Measurements from ENCODE around the gene DSCAM.

The DSCAM gene

GRCh38 chr21:40130476-40130875 lies 716.5 kb downstream of the DSCAM start:
- no peaks in the 10 kb centered on the region for H3K36me3 ChIP-seq (ENCODE audit: insufficient read depth, low read length)
- H3K4me3 ChIP-seq (ENCODE audit: low read length): no peak overlapping the region
- no peak overlapping the region for H3K27ac ChIP-seq (ENCODE audit: low read depth, low read length)
- H3K9me3 ChIP-seq (ENCODE audit: insufficient read depth, low read depth, low read length): no peaks in the 10 kb centered on the region
- no peaks in the 10 kb centered on the region for H3K4me1 ChIP-seq (ENCODE audit: insufficient read depth, low read length)
- no peak overlapping the region for H3K9ac ChIP-seq (ENCODE audit: low read depth, low read length)
- H3K27me3 ChIP-seq (ENCODE audit: insufficient read depth, low read length): no peaks in the 10 kb centered on the region
- WGBS: 94% methylated on average over 3 of the region's 3 CpGs

- Histone ChIP-seq H3K9ac (ENCODE audit: low read depth, low read length) (no peak overlapping the region), H3K36me3 (ENCODE audit: insufficient read depth, low read length) (no peaks in the 10 kb centered on the region), H3K4me1 (ENCODE audit: insufficient read depth, low read length) (no peaks in the 10 kb centered on the region), H3K9me3 (ENCODE audit: insufficient read depth, low read depth, low read length) (no peaks in the 10 kb centered on the region), H3K4me3 (ENCODE audit: low read length) (no peak overlapping the region), H3K27me3 (ENCODE audit: insufficient read depth, low read length) (no peaks in the 10 kb centered on the region), H3K27ac (ENCODE audit: low read depth, low read length) (no peak overlapping the region)
- no CpG with 5 or more reads among the region's 1 CpG for WGBS
These were observed 717.1 kb downstream of the DSCAM start for GRCh38 chr21:40129809-40130208.

- no peaks in the 10 kb centered on the region for H3K36me3 ChIP-seq (ENCODE audit: insufficient read depth, low read length)
- H3K27me3 ChIP-seq (ENCODE audit: insufficient read depth, low read length): no peaks in the 10 kb centered on the region
- no peaks in the 10 kb centered on the region for H3K4me1 ChIP-seq (ENCODE audit: insufficient read depth, low read length)
- 97% methylated on average over 4 of the region's 5 CpGs for WGBS
- H3K9me3 ChIP-seq (ENCODE audit: insufficient read depth, low read depth, low read length): no peaks in the 10 kb centered on the region
- H3K4me3 ChIP-seq (ENCODE audit: low read length): no peak overlapping the region
- no peak overlapping the region for H3K27ac ChIP-seq (ENCODE audit: low read depth, low read length)
- H3K9ac ChIP-seq (ENCODE audit: low read depth, low read length): no peak overlapping the region
These were observed 718.1 kb downstream of the DSCAM start for GRCh38 chr21:40128891-40129290.

- Histone ChIP-seq H3K9me3 (ENCODE audit: insufficient read depth, low read depth, low read length) (no peaks in the 10 kb centered on the region), H3K4me3 (ENCODE audit: low read length) (no peak overlapping the region), H3K9ac (ENCODE audit: low read depth, low read length) (no peak overlapping the region), H3K27me3 (ENCODE audit: insufficient read depth, low read length) (no peaks in the 10 kb centered on the region), H3K4me1 (ENCODE audit: insufficient read depth, low read length) (no peaks in the 10 kb centered on the region), H3K27ac (ENCODE audit: low read depth, low read length) (no peak overlapping the region), H3K36me3 (ENCODE audit: insufficient read depth, low read length) (no peaks in the 10 kb centered on the region)
- 46% methylated on average over 4 of the region's 4 CpGs for WGBS
These were observed 725.9 kb downstream of the DSCAM start for GRCh38 chr21:40120940-40121575.

- H3K4me3 ChIP-seq (ENCODE audit: low read length): no peak overlapping the region
- 97% methylated on average over 9 of the region's 9 CpGs for WGBS
- no peak overlapping the region for H3K27ac ChIP-seq (ENCODE audit: low read depth, low read length)
- peaks cover 6% of the 10 kb centered on the region for H3K9me3 ChIP-seq (ENCODE audit: insufficient read depth, low read depth, low read length)
- no peak overlapping the region for H3K9ac ChIP-seq (ENCODE audit: low read depth, low read length)
- H3K4me1 ChIP-seq (ENCODE audit: insufficient read depth, low read length): no peaks in the 10 kb centered on the region
- H3K27me3 ChIP-seq (ENCODE audit: insufficient read depth, low read length): no peaks in the 10 kb centered on the region
- no peaks in the 10 kb centered on the region for H3K36me3 ChIP-seq (ENCODE audit: insufficient read depth, low read length)
These were observed 728.4 kb downstream of the DSCAM start for GRCh38 chr21:40118527-40118926.

- whole genome bisulfite sequencing: 93% methylated on average over 4 of the region's 4 CpGs
These were observed 729.7 kb downstream of the DSCAM start for GRCh38 chr21:40117236-40117635.

GRCh38 chr21:40115775-40116174 lies 731.2 kb downstream of the DSCAM start:
- Histone ChIP-seq H3K9me3 (ENCODE audit: insufficient read depth, low read depth, low read length) (peaks cover 6% of the 10 kb centered on the region), H3K27me3 (ENCODE audit: insufficient read depth, low read length) (no peaks in the 10 kb centered on the region), H3K27ac (ENCODE audit: low read depth, low read length) (no peak overlapping the region), H3K4me3 (ENCODE audit: low read length) (no peak overlapping the region), H3K36me3 (ENCODE audit: insufficient read depth, low read length) (no peaks in the 10 kb centered on the region), H3K4me1 (ENCODE audit: insufficient read depth, low read length) (no peaks in the 10 kb centered on the region), H3K9ac (ENCODE audit: low read depth, low read length) (no peak overlapping the region)

More at GRCh38 chr21:40117236-40117635, 729.7 kb downstream of the DSCAM start:
- Histone ChIP-seq H3K9me3 (ENCODE audit: insufficient read depth, low read depth, low read length) (peaks cover 6% of the 10 kb centered on the region), H3K4me1 (ENCODE audit: insufficient read depth, low read length) (no peaks in the 10 kb centered on the region), H3K36me3 (ENCODE audit: insufficient read depth, low read length) (no peaks in the 10 kb centered on the region), H3K27ac (ENCODE audit: low read depth, low read length) (no peak overlapping the region), H3K27me3 (ENCODE audit: insufficient read depth, low read length) (no peaks in the 10 kb centered on the region), H3K9ac (ENCODE audit: low read depth, low read length) (no peak overlapping the region), H3K4me3 (ENCODE audit: low read length) (no peak overlapping the region)

- WGBS: 57% methylated on average over 3 of the region's 3 CpGs
- no peaks in the 10 kb centered on the region for H3K36me3 ChIP-seq (ENCODE audit: insufficient read depth, low read length)
- no peaks in the 10 kb centered on the region for H3K27me3 ChIP-seq (ENCODE audit: insufficient read depth, low read length)
- no peak overlapping the region for H3K9ac ChIP-seq (ENCODE audit: low read depth, low read length)
- peaks cover 10% of the 10 kb centered on the region; the same call in 1 of the 2 replicates for H3K9me3 ChIP-seq (ENCODE audit: insufficient read depth, low read depth, low read length)
- H3K4me3 ChIP-seq (ENCODE audit: low read length): no peak overlapping the region
- H3K27ac ChIP-seq (ENCODE audit: low read depth, low read length): no peak overlapping the region
- H3K4me1 ChIP-seq (ENCODE audit: insufficient read depth, low read length): 0 out of 2 replicates have a peak, but pooled peaks cover 2% of the 10 kb centered on the region
These were observed 744.3 kb downstream of the DSCAM start for GRCh38 chr21:40102682-40103081.

- no peak overlapping the region for H3K27ac ChIP-seq (ENCODE audit: low read depth, low read length)
- no peak overlapping the region for H3K4me3 ChIP-seq (ENCODE audit: low read length)
- H3K27me3 ChIP-seq (ENCODE audit: insufficient read depth, low read length): no peaks in the 10 kb centered on the region
- peaks cover 10% of the 10 kb centered on the region; the same call in 1 of the 2 replicates for H3K9me3 ChIP-seq (ENCODE audit: insufficient read depth, low read depth, low read length)
- H3K36me3 ChIP-seq (ENCODE audit: insufficient read depth, low read length): no peaks in the 10 kb centered on the region
- H3K9ac ChIP-seq (ENCODE audit: low read depth, low read length): no peak overlapping the region
- 0 out of 2 replicates have a peak, but pooled peaks cover 2% of the 10 kb centered on the region for H3K4me1 ChIP-seq (ENCODE audit: insufficient read depth, low read length)
- WGBS: 88% methylated on average over 3 of the region's 3 CpGs
These were observed 747.1 kb downstream of the DSCAM start for GRCh38 chr21:40099809-40100208.

GRCh38 chr21:40095477-40095876 lies 751.5 kb downstream of the DSCAM start:
- Histone ChIP-seq H3K27me3 (ENCODE audit: insufficient read depth, low read length) (no peaks in the 10 kb centered on the region), H3K9ac (ENCODE audit: low read depth, low read length) (no peak overlapping the region), H3K4me3 (ENCODE audit: low read length) (no peak overlapping the region), H3K27ac (ENCODE audit: low read depth, low read length) (no peak overlapping the region), H3K9me3 (ENCODE audit: insufficient read depth, low read depth, low read length) (peaks cover 10% of the 10 kb centered on the region; the same call in 1 of the 2 replicates), H3K36me3 (ENCODE audit: insufficient read depth, low read length) (no peaks in the 10 kb centered on the region), H3K4me1 (ENCODE audit: insufficient read depth, low read length) (no peaks in the 10 kb centered on the region)
- whole genome bisulfite sequencing: 88% methylated on average over 2 of the region's 3 CpGs

- no peak overlapping the region for H3K4me3 ChIP-seq (ENCODE audit: low read length)
- H3K36me3 ChIP-seq (ENCODE audit: insufficient read depth, low read length): no peaks in the 10 kb centered on the region
- no peak overlapping the region for H3K27ac ChIP-seq (ENCODE audit: low read depth, low read length)
- H3K9ac ChIP-seq (ENCODE audit: low read depth, low read length): no peak overlapping the region
- H3K4me1 ChIP-seq (ENCODE audit: insufficient read depth, low read length): no peaks in the 10 kb centered on the region
- H3K27me3 ChIP-seq (ENCODE audit: insufficient read depth, low read length): no peaks in the 10 kb centered on the region
- 94% methylated on average over 3 of the region's 3 CpGs for WGBS
- H3K9me3 ChIP-seq (ENCODE audit: insufficient read depth, low read depth, low read length): no peaks in the 10 kb centered on the region
These were observed 766.6 kb downstream of the DSCAM start for GRCh38 chr21:40080385-40080784.

- 87% methylated on average over 8 of the region's 8 CpGs for WGBS
- no peaks in the 10 kb centered on the region for H3K36me3 ChIP-seq (ENCODE audit: insufficient read depth, low read length)
- H3K9ac ChIP-seq (ENCODE audit: low read depth, low read length): no peak overlapping the region
- no peaks in the 10 kb centered on the region for H3K9me3 ChIP-seq (ENCODE audit: insufficient read depth, low read depth, low read length)
- H3K4me3 ChIP-seq (ENCODE audit: low read length): no peak overlapping the region
- H3K27me3 ChIP-seq (ENCODE audit: insufficient read depth, low read length): no peaks in the 10 kb centered on the region
- no peaks in the 10 kb centered on the region for H3K4me1 ChIP-seq (ENCODE audit: insufficient read depth, low read length)
- H3K27ac ChIP-seq (ENCODE audit: low read depth, low read length): no peak overlapping the region
These were observed 772.2 kb downstream of the DSCAM start for GRCh38 chr21:40074710-40075109.

All from HUES64 (cell line).